ENCODE data around the gene LIPA. TPM values are rescaled to one million over a fixed set of nuclear protein-coding genes. Genes with fewer than 3 reads are reported as not detected.
"Not testable (repeated sequence)": the region's sequence is repeated elsewhere in the genome, so short reads cannot be mapped to it uniquely, and the experiment has no call there.

The LIPA gene
- total RNA-seq, 2 donors from 2014 or later: 30.4 to 37.8 TPM

DNA sequence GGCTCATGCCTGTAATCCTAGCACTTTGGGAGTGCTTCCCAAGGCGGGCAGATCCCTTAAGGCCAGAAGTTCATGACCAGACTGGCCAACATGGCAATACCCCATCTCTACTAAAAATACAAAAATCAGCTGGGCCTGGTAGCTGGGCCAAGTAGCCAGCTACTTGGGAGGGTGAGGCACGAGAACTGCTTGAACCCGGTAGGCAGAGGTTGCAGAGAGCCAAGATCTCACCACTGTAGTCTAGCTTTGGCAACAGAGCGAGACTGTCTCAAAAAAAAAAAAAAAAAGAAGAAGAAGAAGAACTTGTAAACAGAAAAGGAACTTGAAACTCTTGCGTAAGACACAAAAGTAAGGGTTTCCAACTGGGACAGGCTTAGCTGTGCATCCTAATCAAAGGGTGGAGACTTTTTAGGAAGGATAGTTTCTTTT, 44.7 kb upstream of the LIPA start:
- Histone ChIP-seq H3K27ac (peak overlapping the region; percentile 49), H3K9ac (ENCODE audit: low read depth in 2 of 2, low read length in 2 of 2) (no peak overlapping the region), H3K4me3 (no peak overlapping the region), H3K27me3 (no peaks in the 10 kb centered on the region), H3K36me3 (no peaks in the 10 kb centered on the region), H3K9me3 (no peaks in the 10 kb centered on the region), H3K4me1 (no peaks in the 10 kb centered on the region)
- no peak for DNase-seq
- intact Hi-C loops (cut with DNase I): no loop called here
- TF ChIP-seq, protein P1, sequence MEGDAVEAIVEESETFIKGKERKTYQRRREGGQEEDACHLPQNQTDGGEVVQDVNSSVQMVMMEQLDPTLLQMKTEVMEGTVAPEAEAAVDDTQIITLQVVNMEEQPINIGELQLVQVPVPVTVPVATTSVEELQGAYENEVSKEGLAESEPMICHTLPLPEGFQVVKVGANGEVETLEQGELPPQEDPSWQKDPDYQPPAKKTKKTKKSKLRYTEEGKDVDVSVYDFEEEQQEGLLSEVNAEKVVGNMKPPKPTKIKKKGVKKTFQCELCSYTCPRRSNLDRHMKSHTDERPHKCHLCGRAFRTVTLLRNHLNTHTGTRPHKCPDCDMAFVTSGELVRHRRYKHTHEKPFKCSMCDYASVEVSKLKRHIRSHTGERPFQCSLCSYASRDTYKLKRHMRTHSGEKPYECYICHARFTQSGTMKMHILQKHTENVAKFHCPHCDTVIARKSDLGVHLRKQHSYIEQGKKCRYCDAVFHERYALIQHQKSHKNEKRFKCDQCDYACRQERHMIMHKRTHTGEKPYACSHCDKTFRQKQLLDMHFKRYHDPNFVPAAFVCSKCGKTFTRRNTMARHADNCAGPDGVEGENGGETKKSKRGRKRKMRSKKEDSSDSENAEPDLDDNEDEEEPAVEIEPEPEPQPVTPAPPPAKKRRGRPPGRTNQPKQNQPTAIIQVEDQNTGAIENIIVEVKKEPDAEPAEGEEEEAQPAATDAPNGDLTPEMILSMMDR (IDR thresholded peaks at IDR 0.05): no peak

- no peak for DNase-seq
- no peaks in the 10 kb centered on the region for H3K36me3 ChIP-seq
- no peaks in the 10 kb centered on the region for H3K9me3 ChIP-seq
- H3K27me3 ChIP-seq: no peaks in the 10 kb centered on the region
- H3K27ac ChIP-seq: peak overlapping the region; percentile 49
- H3K4me1 ChIP-seq: no peaks in the 10 kb centered on the region
- no peak overlapping the region for H3K4me3 ChIP-seq
- intact Hi-C loops (cut with DNase I): no loop called here
- H3K9ac ChIP-seq (ENCODE audit: low read depth in 2 of 2, low read length in 2 of 2): peak overlapping the region in 1 of 2 donors; percentile 26
- TF ChIP-seq, protein P1 (IDR thresholded peaks at IDR 0.05): no peak
Observed at GRCh38 chr10:89295597-89295996, 44.0 kb upstream of the LIPA start.

GRCh38 chr10:89294721-89295239, 43.2 kb upstream of the LIPA start:
- no peak for DNase-seq
- Histone ChIP-seq H3K9ac (ENCODE audit: low read depth in 2 of 2, low read length in 2 of 2) (no peak overlapping the region), H3K27me3 (no peaks in the 10 kb centered on the region), H3K36me3 (no peaks in the 10 kb centered on the region), H3K27ac (no peak overlapping the region), H3K9me3 (no peaks in the 10 kb centered on the region), H3K4me1 (no peaks in the 10 kb centered on the region), H3K4me3 (no peak overlapping the region)
- TF ChIP-seq, protein P1 (IDR thresholded peaks at IDR 0.05): no peak
- intact Hi-C loops (cut with DNase I): no loop called here

DNA sequence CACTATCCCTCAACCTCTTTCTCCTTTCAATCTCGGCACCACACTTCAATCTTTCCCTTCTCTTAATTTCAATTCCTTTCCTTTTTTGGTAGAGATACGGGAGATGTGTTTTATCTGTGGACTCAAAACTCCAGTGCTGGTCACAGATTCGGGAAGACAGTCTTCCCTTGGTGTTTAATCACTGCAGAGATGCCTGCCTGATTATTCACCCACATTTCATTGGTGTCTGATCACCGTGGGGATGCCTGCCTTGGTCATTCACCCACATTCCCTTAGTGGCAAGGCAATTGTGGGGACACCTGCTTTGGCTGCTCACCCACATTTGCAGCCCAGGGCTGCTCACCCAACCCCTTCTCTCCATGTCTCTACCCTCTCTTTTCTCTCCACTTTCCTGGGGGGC, 33.7 kb upstream of the LIPA start:
- H3K9me3 ChIP-seq; H3K27ac ChIP-seq; DNase-seq; H3K4me3 ChIP-seq; H3K9ac ChIP-seq (ENCODE audit: low read depth in 2 of 2, low read length in 2 of 2); intact Hi-C loops (cut with DNase I); H3K27me3 ChIP-seq; H3K36me3 ChIP-seq; H3K4me1 ChIP-seq: not testable (repeated sequence)

DNA sequence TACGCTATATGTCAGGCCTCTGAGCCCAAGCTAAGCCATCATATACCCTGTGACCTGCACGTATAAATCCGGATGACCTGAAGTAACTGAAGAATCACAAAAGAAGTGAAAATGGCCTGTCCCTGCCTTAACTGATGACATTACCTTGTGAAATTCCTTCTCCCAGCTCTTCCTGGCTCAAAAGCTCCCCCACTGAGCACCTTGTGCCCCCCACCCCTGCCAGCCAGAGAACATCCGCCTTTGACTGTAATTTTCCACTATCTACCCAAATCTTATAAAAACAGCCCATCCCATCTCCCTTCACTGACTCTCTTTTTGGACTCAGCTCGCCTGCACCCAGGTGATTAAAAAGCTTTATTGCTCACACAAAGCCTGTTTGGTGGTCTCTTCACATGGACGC, 33.1 kb upstream of the LIPA start:
- DNase-seq; H3K9me3 ChIP-seq; intact Hi-C loops (cut with DNase I); H3K27ac ChIP-seq; H3K4me3 ChIP-seq; H3K36me3 ChIP-seq; H3K27me3 ChIP-seq; H3K9ac ChIP-seq (ENCODE audit: low read depth in 2 of 2, low read length in 2 of 2); H3K4me1 ChIP-seq: not testable (repeated sequence)

DNA sequence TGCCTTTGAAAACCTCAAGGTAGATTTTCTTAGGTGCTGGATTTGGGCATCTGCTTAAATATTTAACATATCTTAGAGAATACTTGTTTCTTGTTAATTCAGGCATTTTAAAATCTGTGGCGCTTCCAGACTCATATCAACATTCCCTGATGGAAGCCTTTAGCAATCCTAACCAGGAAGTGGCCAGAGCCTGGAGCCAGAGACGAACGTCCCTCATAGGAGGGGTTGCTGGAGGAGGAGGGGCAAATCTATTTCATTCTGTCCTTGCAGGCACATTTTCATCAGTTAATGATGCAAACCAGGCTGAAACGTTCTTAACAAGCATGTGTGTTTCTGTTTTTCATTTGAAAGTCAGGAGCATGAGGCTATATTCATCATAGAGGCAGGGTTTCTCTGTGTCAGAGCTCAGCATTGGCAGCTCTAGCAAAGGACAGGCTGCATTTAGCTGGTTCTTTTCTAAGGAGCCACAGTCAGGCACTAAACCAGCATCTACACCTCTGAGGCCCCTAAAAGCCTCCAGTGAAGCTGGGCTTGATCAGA, 32.4 kb upstream of the LIPA start:
- intact Hi-C loops (cut with DNase I): no loop called here
- H3K27ac ChIP-seq: peak overlapping the region; percentile 2
- no peaks in the 10 kb centered on the region for H3K36me3 ChIP-seq
- TF ChIP-seq, protein P1 (IDR thresholded peaks at IDR 0.05): no peak
- DNase-seq: no peak
- H3K27me3 ChIP-seq: no peaks in the 10 kb centered on the region
- no peaks in the 10 kb centered on the region for H3K9me3 ChIP-seq
- H3K4me1 ChIP-seq: no peaks in the 10 kb centered on the region
- no peak overlapping the region for H3K4me3 ChIP-seq
- no peak overlapping the region for H3K9ac ChIP-seq (ENCODE audit: low read depth in 2 of 2, low read length in 2 of 2)
